Transverse colon (tissue), 3 donors: ENCODE measurements around the gene GNA12.

ENCODE experiments used
- EP300 ChIP-seq: sonication (generic); formaldehyde crosslinking; IDR thresholded peaks from one replicate; pipeline ENCODE4 v1.6.1; 2017; ENCODE audit warnings: antibody characterized with exemption, low read depth
- TF ChIP-seq, protein P1 (sequence below), 5 experiments: fragments of 200-600 bp in 3 of 5; fragments of 450-650 bp in 2 of 5; sonication (generic) in 3 of 5; IDR thresholded peaks; 1 replicate in 2 of 5; 2 replicates in 3 of 5; pipeline ENCODE4 v1.5.1; 2016 to 2017; ENCODE audit warnings: antibody characterized with exemption in 5 of 5, inconsistent platforms in 3 of 5, mild to moderate bottlenecking in 2 of 5, moderate library complexity in 1 of 5

DNA sequence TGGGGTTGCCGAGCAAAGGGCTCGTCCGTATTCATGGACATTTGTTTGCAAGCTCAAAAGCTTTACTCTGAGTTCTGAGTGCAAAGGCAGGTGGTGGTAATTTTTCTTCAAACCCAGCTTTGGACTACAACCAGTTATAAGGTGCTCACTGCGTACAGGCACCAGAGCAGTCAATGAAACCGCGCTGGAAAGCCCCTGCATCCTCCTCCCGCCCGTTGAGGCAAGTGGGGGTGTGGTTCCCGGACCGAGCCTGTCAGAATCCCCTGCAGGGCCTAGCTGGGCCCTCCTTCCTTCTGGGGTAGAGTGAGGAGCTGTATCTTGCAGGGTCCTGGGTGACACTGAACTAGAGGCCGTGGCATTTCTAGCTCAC is 133.8 kb downstream of the GNA12 start:
- TF ChIP-seq, protein P1, sequence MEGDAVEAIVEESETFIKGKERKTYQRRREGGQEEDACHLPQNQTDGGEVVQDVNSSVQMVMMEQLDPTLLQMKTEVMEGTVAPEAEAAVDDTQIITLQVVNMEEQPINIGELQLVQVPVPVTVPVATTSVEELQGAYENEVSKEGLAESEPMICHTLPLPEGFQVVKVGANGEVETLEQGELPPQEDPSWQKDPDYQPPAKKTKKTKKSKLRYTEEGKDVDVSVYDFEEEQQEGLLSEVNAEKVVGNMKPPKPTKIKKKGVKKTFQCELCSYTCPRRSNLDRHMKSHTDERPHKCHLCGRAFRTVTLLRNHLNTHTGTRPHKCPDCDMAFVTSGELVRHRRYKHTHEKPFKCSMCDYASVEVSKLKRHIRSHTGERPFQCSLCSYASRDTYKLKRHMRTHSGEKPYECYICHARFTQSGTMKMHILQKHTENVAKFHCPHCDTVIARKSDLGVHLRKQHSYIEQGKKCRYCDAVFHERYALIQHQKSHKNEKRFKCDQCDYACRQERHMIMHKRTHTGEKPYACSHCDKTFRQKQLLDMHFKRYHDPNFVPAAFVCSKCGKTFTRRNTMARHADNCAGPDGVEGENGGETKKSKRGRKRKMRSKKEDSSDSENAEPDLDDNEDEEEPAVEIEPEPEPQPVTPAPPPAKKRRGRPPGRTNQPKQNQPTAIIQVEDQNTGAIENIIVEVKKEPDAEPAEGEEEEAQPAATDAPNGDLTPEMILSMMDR (IDR thresholded peaks at IDR 0.05) = no peak
- no peak for TF ChIP-seq EP300
